H4 (cell line): ENCODE data around the gene EIF5A2. TPM values are rescaled to one million over a fixed set of nuclear protein-coding genes. Genes with fewer than 3 reads are reported as not detected.
A peak's percentile ranks its signal among the peaks of the same experiment; 100 is the strongest.
"Not testable (repeated sequence)": the region's sequence is repeated elsewhere in the genome, so short reads cannot be mapped to it uniquely, and the experiment has no call there.

ENCODE experiments used
- DNase-seq: peaks from one replicate; pipeline ENCODE4 v3.0.0-alpha.2; 2015; ENCODE audit warnings: low spot score
- total RNA-seq: library from RNA; depleted of rRNA; stranded (reverse); fragments of >200 nt; shearing (Covaris generic); gene quantifications from 2 replicates; pipeline ENCODE4 v1.2.3, GENCODE V29; 2014; rRNA removed

Gene EIF5A2
- 15.4 and 17.0 TPM in 2 replicates for total RNA-seq

DNA sequence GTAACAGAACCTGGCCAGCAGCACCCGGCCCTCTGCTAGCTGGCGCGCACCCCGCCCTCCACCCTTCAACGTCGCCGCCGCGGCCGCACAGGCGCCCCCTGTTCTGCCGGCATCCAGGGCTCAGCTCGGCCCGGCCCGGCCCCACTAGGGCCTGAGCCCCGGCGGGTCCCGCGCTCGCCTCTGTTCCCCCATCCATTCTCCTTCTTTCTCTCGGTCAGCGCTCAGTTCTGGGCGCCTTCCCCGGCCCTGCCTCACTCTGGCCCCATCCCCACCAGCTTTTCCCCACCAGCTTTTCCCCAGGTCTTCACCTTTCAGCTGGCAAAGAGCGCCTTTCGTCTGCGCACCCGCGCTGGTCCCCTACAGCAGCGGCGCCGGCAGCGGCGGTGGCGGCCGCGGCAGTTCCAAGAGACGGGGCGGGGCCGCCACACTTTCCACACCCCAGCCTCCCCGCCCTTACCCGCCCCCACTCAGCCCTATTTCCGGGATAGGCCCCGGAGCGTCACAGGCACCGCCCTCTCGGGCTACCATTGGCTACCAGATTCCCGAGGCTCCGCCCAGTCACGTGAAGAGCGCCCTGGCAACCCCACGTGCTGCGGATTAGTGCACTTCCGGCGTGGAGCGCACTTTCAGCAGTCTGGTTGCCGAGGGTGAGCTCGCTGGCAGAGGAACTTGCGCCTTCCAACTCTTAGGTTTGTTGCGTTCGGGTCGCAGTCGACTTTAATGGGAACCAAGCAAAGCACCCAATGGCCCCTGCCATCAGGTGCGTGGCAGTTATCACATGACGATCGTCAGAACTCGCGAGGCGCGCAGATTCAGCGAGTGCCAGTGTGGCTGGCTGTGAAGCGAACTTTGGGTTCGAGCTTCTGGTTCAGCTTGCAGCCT lies at the start of gene EIF5A2:
Gene EIF5A2 (minus strand): TSS at position 403 of the 882 bp plus-strand sequence. CDS start 831 bp downstream, outside the sequence.
- DNase-seq, result peak; percentile 98

DNA sequence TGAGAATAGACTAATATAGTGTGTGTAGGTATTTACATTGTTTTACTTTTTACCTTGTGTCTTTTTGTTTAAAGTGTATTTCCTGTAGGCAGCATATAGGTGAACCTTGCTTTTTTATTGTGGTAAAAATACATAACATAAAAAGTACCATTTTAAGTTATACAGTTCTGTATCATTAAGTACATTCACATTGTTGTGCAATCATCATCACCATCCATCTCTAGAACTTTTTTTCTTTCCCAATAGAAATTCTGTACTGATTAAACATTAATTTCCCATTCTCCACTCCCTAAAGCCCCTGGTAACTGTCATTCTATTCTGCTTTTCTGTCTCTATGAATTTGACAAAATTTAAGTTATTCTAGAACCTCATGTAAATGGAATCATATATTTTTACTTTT lies 48.2 kb upstream of the EIF5A2 start:
- no peak for DNase-seq

DNA sequence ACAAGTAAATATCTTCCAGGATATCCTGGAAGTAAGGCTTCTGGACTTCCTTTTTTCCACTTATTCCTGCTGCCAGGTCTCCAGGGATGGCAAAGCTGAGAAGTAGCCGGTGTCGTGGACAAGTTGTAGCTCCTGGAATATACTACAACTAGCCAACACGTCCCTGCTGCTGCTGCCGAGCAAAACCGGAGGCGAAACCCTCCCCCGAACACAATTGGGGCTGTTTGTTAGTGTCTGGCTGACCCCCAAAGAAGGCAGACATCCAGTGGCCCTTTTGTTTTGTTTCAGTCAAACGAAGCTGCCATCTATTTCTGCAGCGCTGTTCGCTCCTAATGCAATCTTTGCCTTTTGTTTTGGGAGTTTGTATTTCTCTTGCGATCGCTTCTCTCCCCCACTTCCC lies 45.3 kb upstream of the EIF5A2 start:
- no peak for DNase-seq

DNA sequence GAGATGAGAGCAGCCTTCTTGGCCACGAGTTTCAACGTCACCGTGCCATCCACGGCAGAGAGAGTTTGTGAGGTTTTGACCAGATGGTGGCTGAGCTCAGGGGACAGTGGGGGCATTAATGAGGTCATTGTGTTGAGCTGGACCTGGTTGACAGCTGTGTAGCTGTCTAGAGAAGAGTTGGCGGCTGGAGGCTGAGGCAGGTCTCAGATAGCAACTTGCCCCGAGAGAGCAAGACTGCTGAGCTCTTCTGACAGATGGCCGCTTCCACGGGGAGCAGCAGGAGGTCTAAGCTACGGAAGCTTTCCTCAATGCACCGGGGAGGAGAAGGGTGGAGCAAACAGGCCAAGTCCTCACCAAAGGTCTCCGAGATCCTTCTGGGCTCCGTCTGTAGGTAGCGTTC lies 44.8 kb upstream of the EIF5A2 start:
- no peak for DNase-seq

DNA sequence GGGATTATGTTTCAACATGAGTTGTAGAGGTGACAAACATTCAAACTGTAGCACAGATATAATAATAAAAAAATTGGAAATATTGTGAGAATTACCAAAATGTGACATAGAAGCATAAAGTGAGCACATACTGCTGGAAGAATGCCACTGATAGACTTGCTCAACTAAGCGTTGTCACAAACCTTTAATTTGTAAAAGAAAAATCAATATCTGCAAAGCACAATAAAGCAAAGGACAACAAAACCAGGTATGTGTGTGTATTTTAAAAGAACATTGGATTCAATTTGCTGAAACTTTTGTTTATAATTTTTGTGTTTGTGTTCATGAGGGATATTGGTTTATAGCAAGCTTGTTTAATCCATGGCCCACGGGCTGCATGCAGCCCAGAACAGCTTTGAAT lies 40.8 kb upstream of the EIF5A2 start:
- DNase-seq, result no peak

DNA sequence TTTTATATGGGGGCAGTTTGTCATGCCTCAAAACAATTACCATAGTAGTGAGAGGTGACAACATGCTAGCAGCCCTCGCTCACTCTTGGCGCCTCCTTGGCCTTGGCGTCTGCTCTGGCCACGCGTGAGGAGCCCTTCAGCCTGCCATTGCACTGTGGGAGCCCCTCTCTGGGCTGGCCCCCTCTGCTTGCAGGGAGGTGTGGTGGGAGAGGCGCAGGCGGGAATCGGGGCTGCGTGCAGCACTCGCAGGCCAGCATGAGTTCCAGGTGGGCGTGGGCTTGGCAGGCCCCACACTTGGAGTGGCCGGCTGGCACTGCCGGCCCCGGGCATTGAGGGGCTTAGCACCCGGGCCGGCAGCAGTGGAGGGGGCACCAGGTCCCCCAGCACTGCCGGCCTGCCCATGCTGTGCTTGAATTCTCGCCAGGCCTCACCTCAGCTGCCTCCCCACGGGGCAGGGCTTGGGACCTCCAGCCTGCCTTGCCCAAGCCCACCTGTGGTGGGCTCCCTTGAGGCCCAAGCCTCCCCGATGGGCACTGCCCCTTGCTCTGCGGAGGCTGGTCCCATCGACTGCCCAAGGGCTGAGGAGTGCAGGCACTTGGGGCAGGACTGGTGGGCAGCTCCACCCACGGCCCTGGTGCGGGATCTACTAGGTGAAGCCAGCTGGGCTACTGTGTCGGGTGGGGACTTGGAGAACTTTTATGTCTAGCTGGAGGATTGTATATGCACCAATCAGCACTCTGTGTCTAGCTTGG lies 38.8 kb upstream of the EIF5A2 start:
- no peak for DNase-seq

DNA sequence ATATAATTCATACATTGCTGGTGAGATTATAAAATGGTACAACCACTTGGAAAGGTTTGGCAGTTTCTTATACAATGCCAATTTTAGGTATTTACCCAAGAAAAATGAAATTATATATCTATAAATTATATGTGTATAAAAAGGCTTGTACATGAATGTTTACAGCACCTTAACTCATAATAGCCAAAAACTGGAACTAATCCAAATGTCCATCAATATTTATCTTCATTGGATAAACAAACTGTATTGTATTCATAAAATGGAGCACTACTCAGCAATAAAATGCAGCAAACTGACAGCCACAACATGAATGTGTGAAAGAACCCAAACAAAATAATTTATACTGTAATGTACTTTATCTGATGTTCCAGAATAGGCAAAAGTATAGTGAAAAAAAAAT lies 33.6 kb upstream of the EIF5A2 start:
- no peak for DNase-seq

DNA sequence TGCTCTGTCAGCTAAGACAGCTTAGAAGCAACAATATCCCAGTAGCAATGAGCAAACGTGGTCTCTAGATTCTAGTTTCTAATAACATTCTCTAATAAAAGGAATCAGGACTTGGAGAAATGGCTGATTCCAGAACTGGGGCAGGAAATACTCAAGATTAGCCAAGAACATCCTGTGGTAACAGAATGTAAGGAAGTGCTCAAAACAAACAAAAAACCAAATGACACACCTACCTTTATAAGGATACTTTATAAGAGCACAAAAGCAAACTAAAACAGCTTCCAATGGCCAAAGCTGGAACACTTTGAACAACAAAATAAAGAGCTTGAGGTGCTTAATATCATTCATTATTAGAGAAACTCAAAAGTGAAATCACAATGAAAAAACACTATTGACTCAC lies 33.1 kb upstream of the EIF5A2 start:
- no peak for DNase-seq

DNA sequence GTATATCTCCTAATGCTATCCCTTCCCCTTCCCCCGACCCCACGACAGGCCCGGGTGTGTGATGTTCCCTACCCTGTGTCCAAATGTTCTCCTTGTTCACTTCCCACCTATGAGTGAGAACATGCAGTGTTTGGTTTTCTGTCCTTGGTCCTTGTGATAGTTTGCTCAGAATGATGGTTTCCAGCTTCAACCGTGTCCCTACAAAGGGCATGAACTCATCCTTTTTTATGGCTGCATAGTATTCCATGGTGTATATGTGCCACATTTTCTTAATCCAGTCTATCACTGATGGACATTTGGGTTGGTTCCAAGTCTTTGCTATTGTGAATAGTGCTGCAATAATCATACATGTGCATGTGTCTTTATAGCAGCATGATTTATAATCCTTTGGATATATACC lies 24.6 kb upstream of the EIF5A2 start:
- DNase-seq, result not testable (repeated sequence)

DNA sequence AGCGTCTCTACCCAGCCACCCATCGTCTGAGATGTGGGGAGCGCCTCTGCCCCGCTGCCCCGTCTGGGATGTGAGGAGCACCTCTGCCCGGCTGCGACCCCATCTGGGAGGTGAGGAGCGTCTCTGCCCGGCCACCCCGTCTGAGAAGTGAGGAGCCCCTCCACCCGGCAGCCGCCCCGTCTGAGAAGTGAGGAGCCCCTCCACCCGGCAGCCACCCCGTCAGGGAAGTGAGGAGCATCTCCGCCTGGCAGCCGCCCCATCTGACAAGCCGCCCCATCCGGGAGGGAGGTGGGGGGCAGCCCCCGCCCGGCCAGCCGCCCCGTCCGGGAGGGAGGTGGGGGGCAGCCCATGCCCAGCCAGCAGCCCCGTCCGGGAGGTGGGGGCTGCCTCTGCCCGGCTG lies 15.1 kb upstream of the EIF5A2 start:
- DNase-seq, result not testable (repeated sequence)

DNA sequence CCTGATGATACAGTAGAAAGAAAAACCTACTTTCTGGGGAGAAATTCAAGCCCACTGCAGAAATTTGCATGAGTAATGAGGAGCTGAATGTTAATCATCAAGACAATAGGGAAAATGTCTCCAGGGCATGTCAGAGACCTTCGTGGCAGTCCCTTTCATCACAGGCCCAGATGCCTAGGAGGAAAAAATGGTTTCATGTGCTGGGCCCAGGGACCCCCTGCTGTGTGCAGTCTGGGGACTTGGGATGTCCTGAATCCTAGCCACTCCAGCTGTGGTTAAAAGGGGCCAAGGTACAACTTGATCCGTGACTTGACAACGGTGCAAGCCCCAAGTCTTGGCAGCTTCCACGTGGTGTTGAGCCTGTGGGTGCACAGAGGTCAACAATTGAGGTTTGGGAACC lies 10.3 kb upstream of the EIF5A2 start:
- no peak for DNase-seq

DNA sequence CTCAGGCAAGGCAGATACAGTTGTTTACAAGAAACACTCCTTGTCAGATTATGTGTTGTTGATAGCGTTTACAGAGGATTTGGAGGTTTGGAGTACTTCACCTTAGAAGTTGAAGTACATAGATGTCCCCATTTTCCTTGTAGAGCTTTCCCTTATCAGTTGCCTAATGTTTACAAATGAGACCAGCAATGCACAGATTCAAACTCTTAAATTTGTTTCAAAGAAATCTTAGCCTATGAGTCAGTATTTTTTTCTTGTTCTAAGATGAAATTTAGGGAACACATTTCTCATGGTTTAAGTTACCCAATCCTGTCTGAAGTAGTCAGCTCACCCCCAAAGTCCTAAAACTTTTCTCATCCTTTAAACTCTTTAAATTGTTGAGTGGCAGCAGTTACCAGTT lies 6.3 kb upstream of the EIF5A2 start:
- DNase-seq, result no peak

DNA sequence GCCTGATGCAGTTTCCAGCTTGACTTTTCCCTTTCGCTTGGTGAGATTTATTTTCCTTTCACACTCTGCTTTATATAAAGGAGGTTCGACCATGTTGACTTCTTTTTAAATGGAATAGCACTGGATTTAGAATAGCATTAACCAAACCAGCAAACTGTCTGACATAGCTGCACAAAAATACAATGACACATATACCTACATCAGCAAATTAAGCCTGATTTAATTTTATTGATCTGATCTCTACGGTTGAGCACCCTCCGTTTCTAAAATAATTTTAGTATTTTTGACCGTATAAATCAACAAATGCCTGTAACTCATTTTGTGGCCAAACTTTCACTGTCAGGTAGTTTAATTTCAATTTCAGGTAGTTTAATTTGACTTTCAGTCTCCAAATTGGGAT lies 5.8 kb upstream of the EIF5A2 start:
- DNase-seq, result no peak

DNA sequence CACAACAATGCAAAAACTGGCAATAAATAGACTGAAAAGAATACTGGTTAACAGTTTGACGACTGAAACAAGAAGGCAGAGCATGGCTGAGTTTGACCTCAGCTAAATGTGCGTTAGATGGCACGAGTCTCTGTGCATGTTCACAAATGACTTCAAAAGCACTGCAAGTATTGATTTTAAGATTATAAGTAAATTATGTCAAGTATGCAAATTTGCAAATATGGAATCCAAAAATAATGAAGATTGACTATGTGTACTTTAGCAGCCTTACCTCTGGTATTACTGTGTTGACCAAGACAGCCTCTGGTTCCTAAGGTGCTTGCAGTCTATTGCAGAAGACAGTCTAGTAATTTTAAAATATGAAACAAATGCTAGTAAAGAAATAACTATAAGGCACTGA lies 2.6 kb upstream of the EIF5A2 start:
- DNase-seq, result no peak

DNA sequence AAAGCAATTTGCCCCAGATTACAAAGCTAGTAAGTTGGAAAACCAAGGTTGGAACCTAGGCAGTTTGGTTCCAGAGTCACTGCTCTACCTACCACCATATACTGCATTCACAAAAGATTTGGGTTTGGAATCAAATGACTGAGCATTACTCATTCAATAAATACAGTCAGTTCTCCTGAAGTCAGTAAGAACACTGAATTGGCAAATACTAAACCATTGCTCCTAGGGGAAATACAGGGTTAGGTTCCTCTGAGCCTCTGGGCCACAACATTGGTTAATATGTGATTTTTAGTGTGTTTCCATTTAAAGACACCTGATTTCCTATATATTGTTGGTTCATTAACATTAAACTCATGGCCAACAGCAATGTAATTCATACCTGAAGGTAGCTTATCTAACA lies 2.1 kb upstream of the EIF5A2 start:
- DNase-seq, result no peak

DNA sequence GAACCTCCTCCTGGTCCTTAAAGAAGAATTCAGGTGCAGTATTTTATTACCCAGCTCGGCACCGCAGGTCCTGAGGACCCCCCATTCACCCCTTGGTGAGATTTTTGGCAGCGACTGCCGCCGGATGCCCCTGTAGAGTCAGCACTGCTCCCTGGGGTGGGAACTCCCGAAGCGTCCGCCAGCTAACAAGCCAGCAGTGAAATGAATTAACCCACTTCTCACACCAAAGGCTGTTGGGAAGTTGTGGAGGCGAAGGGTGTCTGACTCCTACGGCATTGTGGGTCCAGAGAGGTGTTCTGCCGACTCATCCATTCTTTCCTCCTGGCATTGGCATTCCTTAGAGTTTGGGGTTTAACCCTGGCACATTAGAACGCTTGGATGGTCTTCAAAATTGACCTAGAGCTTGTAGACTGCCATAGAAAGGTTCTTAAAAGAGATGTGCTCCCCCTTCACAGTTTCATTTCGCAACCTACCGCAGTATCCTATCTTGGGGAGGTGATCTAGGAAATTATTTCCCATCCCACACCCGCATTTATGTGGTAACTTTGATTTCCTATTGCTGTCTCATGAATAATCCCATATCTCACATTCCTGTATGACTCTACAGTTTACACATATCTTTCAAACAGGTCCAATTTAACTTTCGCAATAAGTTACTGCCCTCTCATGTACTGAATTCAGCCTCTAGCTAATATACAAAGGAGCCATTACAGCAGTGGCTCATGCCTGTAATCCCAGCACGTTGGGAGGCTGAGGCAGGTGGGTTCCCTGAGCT lies 879 bp upstream of the EIF5A2 start:
- DNase-seq, result peak; percentile 71

DNA sequence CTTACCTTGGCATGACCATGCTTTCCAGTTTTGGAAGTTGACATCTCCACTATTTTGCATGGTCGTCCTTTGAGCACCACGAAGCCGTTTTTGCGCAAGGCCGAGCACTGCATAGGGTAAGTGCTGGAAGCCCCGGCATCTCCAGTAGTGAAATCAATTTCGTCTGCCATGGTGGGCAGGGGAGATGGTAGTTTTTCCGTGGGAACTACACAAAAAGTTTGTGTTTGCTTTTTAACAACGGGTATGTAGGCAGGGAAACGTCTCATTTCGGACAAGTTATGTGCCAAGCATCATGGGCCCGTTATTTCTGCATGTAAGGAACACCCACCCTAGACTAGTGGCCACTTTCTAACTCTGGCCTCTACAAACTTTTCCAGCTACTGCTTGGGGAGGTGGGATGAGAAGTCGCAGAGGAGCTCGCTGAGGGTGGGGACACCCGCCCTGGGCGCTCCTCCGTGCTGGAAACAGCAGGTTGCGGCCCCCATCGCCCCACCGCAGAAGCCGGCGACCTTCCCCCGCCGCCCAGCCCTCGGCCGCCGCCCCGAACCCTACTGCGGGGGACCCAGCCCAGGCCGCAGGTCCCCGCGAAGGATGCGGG lies 701 bp downstream of the EIF5A2 start:
- DNase-seq, result peak; percentile 38

DNA sequence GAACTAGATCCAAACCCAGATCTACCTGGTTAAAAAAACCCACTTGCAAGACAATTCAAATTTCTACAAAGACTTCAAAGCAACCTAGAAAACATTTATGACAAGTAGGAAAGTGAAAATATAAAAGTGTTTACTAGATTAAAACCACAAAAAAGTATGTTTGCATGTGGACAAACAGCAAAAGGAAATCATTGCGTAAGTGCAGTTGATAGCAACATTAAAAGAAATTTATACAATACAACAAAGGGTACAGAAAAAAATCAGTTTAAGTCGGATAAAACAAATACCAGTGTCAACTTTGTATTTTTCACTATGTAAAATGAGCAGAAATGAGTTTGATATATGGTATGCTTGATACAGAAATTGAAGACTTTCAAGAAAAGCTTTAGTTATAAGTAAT lies 2.6 kb downstream of the EIF5A2 start:
- DNase-seq, result no peak

DNA sequence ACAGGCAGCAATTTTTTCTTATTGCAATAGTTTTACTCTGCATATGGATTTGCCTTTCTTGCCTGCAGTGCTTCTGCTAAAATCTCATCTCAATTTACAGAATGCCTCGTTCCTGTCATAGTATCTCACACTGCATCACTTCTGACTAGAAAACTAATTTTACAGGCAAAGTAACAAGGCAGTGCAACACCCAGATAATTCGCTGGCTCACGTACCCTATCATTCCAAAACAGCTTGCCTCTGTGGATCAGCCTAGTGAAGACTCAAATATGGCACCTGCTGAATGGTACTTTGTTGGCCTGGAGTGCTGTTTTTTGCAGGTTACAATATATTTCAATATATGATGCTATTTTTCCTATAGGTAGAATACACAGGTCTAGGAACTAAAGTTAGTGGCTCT lies 5.3 kb downstream of the EIF5A2 start:
- no peak for DNase-seq

DNA sequence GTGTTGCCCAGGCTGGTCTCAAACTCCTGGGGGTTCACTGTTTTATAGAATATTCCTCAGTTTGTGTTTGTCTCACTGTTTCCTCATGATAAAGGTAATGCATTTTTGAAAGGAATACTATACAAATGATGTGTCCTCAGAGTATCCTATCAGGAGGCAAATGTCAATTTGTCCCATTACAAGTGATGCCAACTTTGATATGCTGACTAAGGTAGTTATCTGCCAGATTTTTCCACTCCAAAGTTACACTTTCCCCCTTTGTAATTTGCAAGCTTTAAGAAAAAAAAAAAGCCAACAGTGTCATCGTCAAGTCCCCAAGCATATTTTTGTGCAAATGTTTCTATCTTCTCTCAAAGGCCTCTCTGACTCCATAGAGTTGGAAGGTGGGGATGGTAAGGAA lies 9.0 kb downstream of the EIF5A2 start:
- DNase-seq, result no peak

DNA sequence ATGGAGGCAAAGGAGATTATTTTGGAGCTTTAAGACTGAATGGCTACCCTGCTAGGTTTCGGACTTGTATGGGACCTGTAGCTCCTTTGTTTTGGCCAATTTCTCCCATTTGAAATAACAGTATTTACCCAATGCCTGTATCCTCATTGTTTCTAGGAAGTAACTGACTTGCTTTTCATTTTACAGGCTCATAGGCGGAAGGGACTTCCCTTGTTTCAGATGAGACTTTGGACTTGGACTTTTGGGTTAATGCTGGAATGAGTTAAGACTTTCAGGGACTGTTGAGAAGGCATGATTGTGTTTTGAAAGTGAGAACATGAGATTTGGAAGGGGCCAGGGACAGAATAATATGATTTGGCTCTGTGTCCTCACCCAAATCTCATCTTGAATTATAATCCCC lies 10.5 kb downstream of the EIF5A2 start:
- no peak for DNase-seq

DNA sequence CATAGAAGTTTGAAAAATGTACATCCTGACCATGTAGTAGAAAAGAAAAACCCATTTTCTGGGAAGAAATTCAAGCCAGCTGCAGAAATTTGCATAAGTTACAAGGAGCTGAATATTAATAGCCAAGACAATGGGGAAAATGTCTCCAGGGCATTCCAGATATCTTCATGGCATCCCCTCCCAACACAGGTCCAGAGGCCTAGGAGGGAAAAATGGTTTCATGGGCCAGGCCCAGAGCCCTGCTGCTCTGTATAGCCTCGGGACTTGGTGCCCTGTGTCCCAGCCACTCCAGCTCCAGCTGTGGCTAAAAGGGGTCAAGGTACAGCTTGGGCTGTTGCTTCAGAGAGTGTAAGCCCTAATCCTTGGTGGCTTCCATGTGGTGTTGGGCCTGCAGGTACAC lies 11.2 kb downstream of the EIF5A2 start:
- not testable (repeated sequence) for DNase-seq
